NCI-H2227 (cell line): ENCODE results near the gene ATP5MG.

Experiments used
- DNase-seq: peaks from one replicate; lab custom pipeline; 2025; ENCODE audit not compliant: unreplicated experiment; lab: John Stamatoyannopoulos, UW

Gene ATP5MG

GRCh38 chr11:118441770-118442275, 40.4 kb downstream of the ATP5MG start:
- no peak for DNase-seq

- DNase-seq, result no peak
Measured at GRCh38 chr11:118442301-118442700, 40.9 kb downstream of the ATP5MG start.

- DNase-seq, result no peak
Measured at GRCh38 chr11:118442908-118443589, 41.6 kb downstream of the ATP5MG start.

- DNase-seq, result no peak
Measured at GRCh38 chr11:118443590-118444218, 42.3 kb downstream of the ATP5MG start.

GRCh38 chr11:118447423-118447822, 46.0 kb downstream of the ATP5MG start:
- DNase-seq, result no peak

GRCh38 chr11:118448294-118448693, 46.9 kb downstream of the ATP5MG start:
- no peak for DNase-seq

GRCh38 chr11:118449316-118449918, 48.0 kb downstream of the ATP5MG start:
- DNase-seq, result no peak

- no peak for DNase-seq
Measured at GRCh38 chr11:118450451-118450850, 49.0 kb downstream of the ATP5MG start.
